ENCODE results near the gene EXTL1. TPM values are rescaled to one million over a fixed set of nuclear protein-coding genes. Genes with fewer than 3 reads are reported as not detected.

Gene EXTL1
- total RNA-seq, 1 experiment from 2014 or later = 1.0 TPM

GRCh38 chr1:26045722-26046245 is 24.2 kb downstream of the EXTL1 start, which contains the start of gene SLC30A2:
SLC30A2 (minus strand) TSS chr1:26046118; CDS start chr1:26045896, 222 bp downstream.
- Histone ChIP-seq H3K4me1 (ENCODE audit: insufficient read depth, low read length) (no peaks in the 10 kb centered on the region), H3K9ac (ENCODE audit: extremely low read depth, insufficient read length, low read length) (no peak within 1 kb of the TSS), H3K23ac (ENCODE audit: insufficient read length, low read depth, low read length) (no peak within 1 kb of the TSS), H2BK120ac (ENCODE audit: low read depth, low read length, poor library complexity, severe bottlenecking) (no peak within 1 kb of the TSS), H3K4ac (ENCODE audit: low read depth, low read length) (no peak within 1 kb of the TSS), H3K4me2 (ENCODE audit: insufficient read depth, insufficient read length, low read length) (peak within 1 kb of the TSS; percentile 40), H4K8ac (replicated peaks; ENCODE audit: insufficient read length, low read depth, low read length) (no peak within 1 kb of the TSS), H3K27ac (ENCODE audit: insufficient read length, low read depth, low read length) (no peak within 1 kb of the TSS), H3K27me3 (ENCODE audit: insufficient read depth, low read length) (peaks cover 51% of the 10 kb centered on the region), H4K91ac (ENCODE audit: insufficient read length, low read depth, low read length) (no peak within 1 kb of the TSS), H3K56ac (ENCODE audit: insufficient read length, low read depth, low read length) (no peak within 1 kb of the TSS), H3K79me2 (ENCODE audit: insufficient read depth, low read length) (no peaks in the 10 kb centered on the region), H2BK12ac (ENCODE audit: insufficient read length, low read depth, low read length) (no peak within 1 kb of the TSS), H2AFZ (ENCODE audit: low read length) (no peak within 1 kb of the TSS), H2AK5ac (ENCODE audit: insufficient read length, low read length) (no peak within 1 kb of the TSS), H2BK20ac (ENCODE audit: low read depth, low read length, poor library complexity, severe bottlenecking) (no peak within 1 kb of the TSS), H4K20me1 (ENCODE audit: control insufficient read depth, insufficient read depth, insufficient read length) (peaks cover 4% of the 10 kb centered on the region), H3K9me3 (ENCODE audit: control insufficient read depth, low read depth, low read length) (no peaks in the 10 kb centered on the region), H3K79me1 (ENCODE audit: insufficient read depth, low read depth, low read length, poor library complexity, severe bottlenecking) (no peaks in the 10 kb centered on the region), H2BK5ac (ENCODE audit: insufficient read length, low read length) (no peak within 1 kb of the TSS), H3T11ph (ENCODE audit: low read length) (no peak within 1 kb of the TSS), H3K14ac (ENCODE audit: insufficient read depth, low read length) (no peak within 1 kb of the TSS), H3K23me2 (ENCODE audit: insufficient read length, low read depth, low read length, poor library complexity, severe bottlenecking) (peaks cover 10% of the 10 kb centered on the region), H2BK15ac (ENCODE audit: low read depth, low read length) (no peak within 1 kb of the TSS), H4K5ac (ENCODE audit: insufficient read length, low read depth, low read length) (no peak within 1 kb of the TSS), H3K18ac (ENCODE audit: insufficient read length, low read depth, low read length) (no peak within 1 kb of the TSS)
- DNase-seq = peak; percentile 65
- WGBS (ENCODE audit: extremely low coverage, insufficient read length, low lambda C conversion rate) = no CpG with 5 or more reads among the region's 62 CpGs
- H3K27me3 Mint-ChIP-seq (ENCODE audit: low read depth) = peaks cover 99% of the 10 kb centered on the region
- H3K4me1 Mint-ChIP-seq = peaks cover 5 to 9% of the 10 kb centered on the region in 2 experiments; a peak in 3 of 4 replicates
- TF ChIP-seq CTCF (conservative IDR thresholded peaks at IDR 0.05) = no peak; the same call in 2 of the 3 replicates
- H3K4me3 Mint-ChIP-seq = peak within 1 kb of the TSS; percentile 49 to 77
- no peaks in the 10 kb centered on the region; a peak in 1 of 5 replicates for H3K9me3 Mint-ChIP-seq
- no peaks in the 10 kb centered on the region for H3K36me3 Mint-ChIP-seq (ENCODE audit: insufficient read depth in 1 of 3, low read depth in 3 of 3)
- no peak within 1 kb of the TSS for H3K27ac Mint-ChIP-seq

Measured in H9 (cell line).